GM15510 (cell line): ENCODE results near the gene HSF2.

Experiments used
- POLR2A ChIP-seq: IDR thresholded peaks from 3 replicates; pipeline ENCODE4 v1.6.1; 2011; ENCODE audit warnings: borderline replicate concordance; ENCODE audit not compliant: insufficient read length; ENCODE audit errors: extremely low read depth

The HSF2 gene

GRCh38 chr6:122399348-122400120 lies at the start of gene HSF2:
Gene HSF2 (plus strand): TSS chr6:122399652. CDS start chr6:122399738, 86 bp downstream.
- TF ChIP-seq POLR2A: peak; percentile 60

GRCh38 chr6:122352981-122353664 lies 46.3 kb upstream of the HSF2 start:
- TF ChIP-seq POLR2A: no peak

- no peak for TF ChIP-seq POLR2A
Observed at GRCh38 chr6:122360809-122361208, 38.6 kb upstream of the HSF2 start.

GRCh38 chr6:122361314-122361979 lies 38.0 kb upstream of the HSF2 start:
- no peak for TF ChIP-seq POLR2A

GRCh38 chr6:122363769-122364483 lies 35.5 kb upstream of the HSF2 start:
- TF ChIP-seq POLR2A: no peak

- no peak for TF ChIP-seq POLR2A
Observed at GRCh38 chr6:122365775-122366403, 33.6 kb upstream of the HSF2 start.

GRCh38 chr6:122367171-122367570 lies 32.3 kb upstream of the HSF2 start:
- no peak for TF ChIP-seq POLR2A

- no peak for TF ChIP-seq POLR2A
Observed at GRCh38 chr6:122369536-122369935, 29.9 kb upstream of the HSF2 start.

- no peak for TF ChIP-seq POLR2A
Observed at GRCh38 chr6:122372647-122373046, 26.8 kb upstream of the HSF2 start.

GRCh38 chr6:122374307-122374706 lies 25.1 kb upstream of the HSF2 start:
- no peak for TF ChIP-seq POLR2A

GRCh38 chr6:122376246-122376645 lies 23.2 kb upstream of the HSF2 start:
- TF ChIP-seq POLR2A: no peak

GRCh38 chr6:122381494-122382265 lies 17.8 kb upstream of the HSF2 start:
- TF ChIP-seq POLR2A: no peak

- TF ChIP-seq POLR2A: no peak
Observed at GRCh38 chr6:122385857-122386612, 13.4 kb upstream of the HSF2 start.

GRCh38 chr6:122388945-122389344 lies 10.5 kb upstream of the HSF2 start:
- TF ChIP-seq POLR2A: no peak
